ENCODE data around the gene ARID1B. TPM values are rescaled to one million over a fixed set of nuclear protein-coding genes. Genes with fewer than 3 reads are reported as not detected.

Gene ARID1B
- total and polyA plus RNA-seq, 12 donors = 11.2 to 63.2 (median 52.2) TPM

DNA sequence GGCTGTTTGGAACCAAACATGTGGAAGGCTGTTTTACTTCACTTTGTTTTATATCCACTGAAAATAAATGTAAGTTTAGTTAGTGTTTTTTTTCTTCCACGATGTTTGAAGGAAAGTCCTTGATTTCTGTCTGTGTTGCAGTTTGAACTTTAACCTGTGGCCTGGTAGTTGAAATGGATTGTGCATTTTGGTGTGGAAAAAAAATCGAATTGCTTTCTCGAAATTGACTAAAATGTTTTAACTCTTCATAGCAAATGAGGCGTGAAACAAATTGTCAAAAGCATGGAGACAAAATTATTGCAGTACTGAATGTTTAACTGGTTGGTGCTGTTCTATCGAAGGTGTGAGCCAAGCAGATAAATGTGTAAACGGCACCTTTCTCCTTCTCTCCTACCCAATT, 24.5 kb downstream of the ARID1B start:
- H3K27me3 ChIP-seq = no peaks in the 10 kb centered on the region
- H3K9me3 ChIP-seq = no peaks in the 10 kb centered on the region
- no peaks in the 10 kb centered on the region for H3K36me3 ChIP-seq
- no peak overlapping the region for H3K4me3 ChIP-seq
- WGBS, 2 donors = 60% methylated on average over 6 of the region's 6 CpGs
- TF ChIP-seq, protein P1, sequence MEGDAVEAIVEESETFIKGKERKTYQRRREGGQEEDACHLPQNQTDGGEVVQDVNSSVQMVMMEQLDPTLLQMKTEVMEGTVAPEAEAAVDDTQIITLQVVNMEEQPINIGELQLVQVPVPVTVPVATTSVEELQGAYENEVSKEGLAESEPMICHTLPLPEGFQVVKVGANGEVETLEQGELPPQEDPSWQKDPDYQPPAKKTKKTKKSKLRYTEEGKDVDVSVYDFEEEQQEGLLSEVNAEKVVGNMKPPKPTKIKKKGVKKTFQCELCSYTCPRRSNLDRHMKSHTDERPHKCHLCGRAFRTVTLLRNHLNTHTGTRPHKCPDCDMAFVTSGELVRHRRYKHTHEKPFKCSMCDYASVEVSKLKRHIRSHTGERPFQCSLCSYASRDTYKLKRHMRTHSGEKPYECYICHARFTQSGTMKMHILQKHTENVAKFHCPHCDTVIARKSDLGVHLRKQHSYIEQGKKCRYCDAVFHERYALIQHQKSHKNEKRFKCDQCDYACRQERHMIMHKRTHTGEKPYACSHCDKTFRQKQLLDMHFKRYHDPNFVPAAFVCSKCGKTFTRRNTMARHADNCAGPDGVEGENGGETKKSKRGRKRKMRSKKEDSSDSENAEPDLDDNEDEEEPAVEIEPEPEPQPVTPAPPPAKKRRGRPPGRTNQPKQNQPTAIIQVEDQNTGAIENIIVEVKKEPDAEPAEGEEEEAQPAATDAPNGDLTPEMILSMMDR (IDR thresholded peaks at IDR 0.05) = no peak
- no peak for ATAC-seq
- intact Hi-C loops (cut with DNase I) = no loop called here
- H3K4me1 ChIP-seq = peaks cover 0 to 60% (median 41%) of the 10 kb centered on the region in 9 donors
- no peak for DNase-seq
- H3K27ac ChIP-seq = no peak overlapping the region

DNA sequence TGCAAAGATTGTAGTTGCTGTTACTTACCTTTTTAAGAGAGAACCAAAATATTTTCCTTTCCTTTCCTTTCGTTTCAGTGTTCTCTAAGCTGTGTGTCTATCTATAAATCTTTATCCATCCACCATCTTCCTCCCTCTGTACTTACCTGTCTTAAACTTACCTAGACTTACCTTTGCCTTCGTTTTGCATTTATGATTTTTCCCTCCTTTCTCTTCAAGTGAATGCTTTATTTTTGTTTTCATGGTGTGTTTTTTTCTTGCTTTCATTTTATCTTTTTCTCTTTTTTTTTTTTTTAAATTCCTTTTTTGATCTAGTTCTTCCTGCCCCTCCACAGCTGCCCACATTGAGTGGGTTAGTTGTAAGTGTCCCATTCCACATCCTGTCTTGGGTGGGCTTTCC, 26.2 kb downstream of the ARID1B start:
- H3K27ac ChIP-seq = no peak overlapping the region
- H3K4me3 ChIP-seq = no peak overlapping the region
- DNase-seq (no peak), ATAC-seq (no peak)
- WGBS, 2 donors = 78 to 90% methylated on average over 2 of the region's 2 CpGs
- H3K27me3 ChIP-seq = no peaks in the 10 kb centered on the region
- intact Hi-C loops (cut with DNase I) = no loop called here
- TF ChIP-seq, protein P1 (IDR thresholded peaks at IDR 0.05) = no peak
- H3K9me3 ChIP-seq = no peaks in the 10 kb centered on the region
- H3K4me1 ChIP-seq = peaks cover under 1 to 61% (median 45%) of the 10 kb centered on the region in 9 donors
- H3K36me3 ChIP-seq = no peaks in the 10 kb centered on the region

GRCh38 chr6:156804402-156804801, 27.2 kb downstream of the ARID1B start:
- ATAC-seq (no peak), DNase-seq (no peak)
- Histone ChIP-seq H3K27ac (no peak overlapping the region), H3K27me3 (no peaks in the 10 kb centered on the region), H3K4me3 (no peak overlapping the region), H3K4me1 (peaks cover 7 to 68% (median 52%) of the 10 kb centered on the region in 9 donors), H3K36me3 (no peaks in the 10 kb centered on the region), H3K9me3 (no peaks in the 10 kb centered on the region)
- intact Hi-C loops (cut with DNase I) = no loop called here
- TF ChIP-seq, protein P1 (IDR thresholded peaks at IDR 0.05) = no peak
- 93 to 95% methylated on average over 4 of the region's 4 CpGs for WGBS, 2 donors

GRCh38 chr6:156806155-156806554, 29.0 kb downstream of the ARID1B start:
- intact Hi-C loops (cut with DNase I) = no loop called here
- H3K4me1 ChIP-seq = peaks cover 12 to 72% (median 53%) of the 10 kb centered on the region in 9 donors
- no peak for DNase-seq

More at GRCh38 chr6:156806155-156806554, 29.0 kb downstream of the ARID1B start:
- Histone ChIP-seq H3K36me3 (no peaks in the 10 kb centered on the region), H3K9me3 (peaks cover 0 to 8% (median 0%) of the 10 kb centered on the region in 11 donors), H3K27me3 (no peaks in the 10 kb centered on the region), H3K27ac (no peak overlapping the region), H3K4me3 (no peak overlapping the region)
- TF ChIP-seq, protein P1 (IDR thresholded peaks at IDR 0.05) = no peak
- 92 to 93% methylated on average over 4 of the region's 4 CpGs for WGBS, 2 donors
- no peak for ATAC-seq

All from heart right ventricle (tissue), 16 donors.